ENCODE data around the gene DMC1. TPM values are rescaled to one million over a fixed set of nuclear protein-coding genes. Genes with fewer than 3 reads are reported as not detected.

DMC1 gene
- total RNA-seq, 4 donors from 2014 or later, result 1.1 to 7.2 (median 5.2) TPM; not detected in 1

DNA sequence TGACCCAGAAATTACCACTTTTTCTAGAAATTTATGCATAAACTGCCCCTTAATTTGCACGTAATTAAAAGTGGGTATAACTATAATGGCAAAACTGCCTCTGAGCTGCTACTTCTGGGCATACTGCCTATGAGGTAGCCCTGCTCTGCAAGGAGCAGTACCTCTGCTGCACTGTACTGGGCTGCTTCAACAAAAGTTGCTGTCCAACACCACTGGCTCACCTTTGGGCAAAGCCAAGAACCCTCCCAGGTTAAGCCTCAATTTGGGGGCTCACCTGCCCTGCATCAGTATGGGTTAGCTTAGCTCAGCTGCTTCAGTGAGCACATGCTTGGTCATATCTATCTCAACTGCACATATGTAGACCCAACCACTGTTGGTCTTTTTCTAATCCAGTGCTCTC, 4.5 kb downstream of the DMC1 start:
- 78 to 93% methylated on average over 1 of the region's 1 CpG for WGBS, 2 donors
- intact Hi-C loops (cut with DNase I), result loop anchor here (10.0 kb wide), 1 partner anchor 511 kb away; the partner anchor contains the start of gene PICK1
- no peak overlapping the region for H3K4me3 ChIP-seq
- no peak overlapping the region for H3K27ac ChIP-seq
- TF ChIP-seq, protein P1, sequence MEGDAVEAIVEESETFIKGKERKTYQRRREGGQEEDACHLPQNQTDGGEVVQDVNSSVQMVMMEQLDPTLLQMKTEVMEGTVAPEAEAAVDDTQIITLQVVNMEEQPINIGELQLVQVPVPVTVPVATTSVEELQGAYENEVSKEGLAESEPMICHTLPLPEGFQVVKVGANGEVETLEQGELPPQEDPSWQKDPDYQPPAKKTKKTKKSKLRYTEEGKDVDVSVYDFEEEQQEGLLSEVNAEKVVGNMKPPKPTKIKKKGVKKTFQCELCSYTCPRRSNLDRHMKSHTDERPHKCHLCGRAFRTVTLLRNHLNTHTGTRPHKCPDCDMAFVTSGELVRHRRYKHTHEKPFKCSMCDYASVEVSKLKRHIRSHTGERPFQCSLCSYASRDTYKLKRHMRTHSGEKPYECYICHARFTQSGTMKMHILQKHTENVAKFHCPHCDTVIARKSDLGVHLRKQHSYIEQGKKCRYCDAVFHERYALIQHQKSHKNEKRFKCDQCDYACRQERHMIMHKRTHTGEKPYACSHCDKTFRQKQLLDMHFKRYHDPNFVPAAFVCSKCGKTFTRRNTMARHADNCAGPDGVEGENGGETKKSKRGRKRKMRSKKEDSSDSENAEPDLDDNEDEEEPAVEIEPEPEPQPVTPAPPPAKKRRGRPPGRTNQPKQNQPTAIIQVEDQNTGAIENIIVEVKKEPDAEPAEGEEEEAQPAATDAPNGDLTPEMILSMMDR (IDR thresholded peaks at IDR 0.05), result no peak
- no peak for TF ChIP-seq POLR2A (IDR thresholded peaks at IDR 0.05)
- no peaks in the 10 kb centered on the region for H3K9me3 ChIP-seq
- DNase-seq, result no peak
- peaks cover 0 to 10% (median 5%) of the 10 kb centered on the region in 3 donors for H3K4me1 ChIP-seq
- H3K27me3 ChIP-seq, result no peaks in the 10 kb centered on the region
- H3K36me3 ChIP-seq, result no peaks in the 10 kb centered on the region

DNA sequence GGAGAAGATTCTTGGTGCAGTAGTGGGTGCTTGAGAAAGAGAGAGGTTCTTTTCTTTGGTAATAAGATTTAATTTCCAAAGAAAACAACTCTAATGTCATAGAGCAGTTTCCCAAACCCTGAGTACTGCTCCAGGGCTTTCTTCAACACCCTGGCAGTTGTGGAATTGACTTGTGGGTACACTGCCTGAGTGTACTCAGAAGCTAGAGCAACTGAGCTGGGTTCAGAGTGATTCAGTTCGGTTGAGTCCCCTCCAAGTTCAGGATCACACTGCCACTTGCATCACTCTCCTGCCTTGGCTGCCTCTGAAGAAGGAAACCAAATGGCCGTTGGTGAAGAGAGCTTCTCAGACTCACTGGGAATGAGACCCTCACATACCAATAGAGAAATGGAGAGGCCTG, 5.3 kb downstream of the DMC1 start:
- Histone ChIP-seq H3K27ac (no peak overlapping the region), H3K4me3 (no peak overlapping the region), H3K27me3 (no peaks in the 10 kb centered on the region), H3K36me3 (no peaks in the 10 kb centered on the region), H3K9me3 (no peaks in the 10 kb centered on the region), H3K4me1 (peaks cover 0 to 5% (median 4%) of the 10 kb centered on the region in 3 donors)
- no peak for DNase-seq
- intact Hi-C loops (cut with DNase I), result loop anchor here (10.0 kb wide), 1 partner anchor 510 kb away; the partner anchor contains the start of gene PICK1
- WGBS, 2 donors, result 82 to 100% methylated on average over 2 of the region's 2 CpGs
- TF ChIP-seq POLR2A (IDR thresholded peaks at IDR 0.05), result no peak
- TF ChIP-seq, protein P1 (IDR thresholded peaks at IDR 0.05), result no peak

DNA sequence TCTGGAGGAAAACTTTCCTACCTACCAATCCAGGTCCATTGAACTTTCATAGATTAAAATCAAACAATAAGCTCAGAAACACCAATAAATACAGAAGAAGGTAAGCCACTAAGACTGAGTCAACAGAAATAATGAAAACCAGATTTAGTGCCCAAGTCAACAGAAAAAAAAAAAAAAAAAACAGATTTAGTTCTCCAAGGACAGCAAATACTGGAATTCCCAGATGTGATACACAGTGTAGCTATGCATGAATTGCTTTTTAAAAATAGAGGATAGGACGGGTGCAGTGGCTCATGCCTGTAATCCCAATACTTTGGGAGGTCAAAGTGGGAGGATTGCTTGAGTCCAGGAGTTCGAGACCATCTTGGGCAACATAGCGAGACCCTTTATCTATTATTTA, 15.7 kb downstream of the DMC1 start:
- intact Hi-C loops (cut with DNase I), result no loop called here
- TF ChIP-seq, protein P1 (IDR thresholded peaks at IDR 0.05), result no peak
- no peak for TF ChIP-seq POLR2A (IDR thresholded peaks at IDR 0.05)
- Histone ChIP-seq H3K4me1 (peaks cover 0 to 3% (median 0%) of the 10 kb centered on the region in 3 donors), H3K4me3 (no peak overlapping the region), H3K27me3 (no peaks in the 10 kb centered on the region), H3K9me3 (no peaks in the 10 kb centered on the region), H3K27ac (no peak overlapping the region), H3K36me3 (no peaks in the 10 kb centered on the region)
- no peak for DNase-seq
- 75 to 83% methylated on average over 3 of the region's 3 CpGs for WGBS, 2 donors

- no peaks in the 10 kb centered on the region for H3K27me3 ChIP-seq
- H3K27ac ChIP-seq, result peak overlapping the region in 3 of 4 donors; percentile 26 to 55 (median 55)
- intact Hi-C loops (cut with DNase I), result no loop called here
- TF ChIP-seq, protein P1 (IDR thresholded peaks at IDR 0.05), result no peak
- no peak for TF ChIP-seq POLR2A (IDR thresholded peaks at IDR 0.05)
- H3K4me1 ChIP-seq, result peaks cover 0 to 15% (median 0%) of the 10 kb centered on the region in 3 donors
- H3K9me3 ChIP-seq, result peaks cover 0 to 4% (median 2%) of the 10 kb centered on the region in 3 donors
- H3K36me3 ChIP-seq, result no peaks in the 10 kb centered on the region
- no peak for DNase-seq
- 30 to 55% methylated on average over 7 of the region's 7 CpGs for WGBS, 2 donors
- H3K4me3 ChIP-seq, result no peak overlapping the region
Observed at GRCh38 chr22:38549101-38549894, 20.7 kb downstream of the DMC1 start.

DNA sequence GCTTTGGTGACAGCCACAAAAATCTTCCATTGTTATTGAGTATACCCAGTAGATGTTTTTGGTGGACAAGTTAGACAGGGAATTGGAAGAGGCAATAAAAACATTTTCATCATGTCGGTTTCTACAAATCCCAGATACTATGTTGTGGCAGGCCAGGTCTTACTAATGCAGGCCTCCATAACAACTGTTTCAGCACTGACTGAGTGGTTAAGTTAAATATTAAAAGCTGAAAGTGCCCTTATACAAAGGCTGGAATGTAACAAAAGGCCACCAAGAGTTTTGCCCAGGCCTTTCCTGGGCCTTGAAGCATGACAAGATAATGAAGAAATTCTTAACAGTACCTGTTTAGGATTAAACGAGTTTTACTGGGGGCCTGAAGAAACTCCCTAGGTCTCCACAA, 29.3 kb downstream of the DMC1 start:
- H3K27ac ChIP-seq, result no peak overlapping the region
- intact Hi-C loops (cut with DNase I), result no loop called here
- peaks cover 0 to 15% (median 12%) of the 10 kb centered on the region in 3 donors for H3K9me3 ChIP-seq
- DNase-seq, result no peak
- no peaks in the 10 kb centered on the region for H3K4me1 ChIP-seq
- no peak overlapping the region for H3K4me3 ChIP-seq
- H3K27me3 ChIP-seq, result no peaks in the 10 kb centered on the region
- 78 to 94% methylated on average over 2 of the region's 2 CpGs for WGBS, 2 donors
- TF ChIP-seq POLR2A (IDR thresholded peaks at IDR 0.05), result no peak
- TF ChIP-seq, protein P1 (IDR thresholded peaks at IDR 0.05), result no peak
- no peaks in the 10 kb centered on the region for H3K36me3 ChIP-seq

Data from esophagus squamous epithelium (tissue), 5 donors.